Activated CD4-positive, alpha-beta T cell treated with anti-CD3 and anti-CD28 coated beads, Interleukin-2, amount 10 ng/mL, durations not matched to agents 7 days and 5 days (primary cell): Measurements from ENCODE around the gene GTF3C1. TPM values are rescaled to one million over a fixed set of nuclear protein-coding genes. Genes with fewer than 3 reads are reported as not detected.

ENCODE experiments used
- CTCF ChIA-PET: fragments of 350-600 bp; sonication (Branson Sonifier 250); formaldehyde crosslinking; loops from one replicate; lab custom pipeline; 2021; ENCODE audit warnings: antibody characterized with exemption; lab: Charles Lee
- POLR2A ChIA-PET: fragments of 350-600 bp; sonication (Branson Sonifier 250); formaldehyde crosslinking; loops from one replicate; lab custom pipeline; 2021; ENCODE audit warnings: antibody characterized with exemption; lab: Charles Lee
- DNase-seq: peaks from one replicate; pipeline ENCODE4 v3.0.0-alpha.2; 2020
- H3K27ac Mint-ChIP-seq: one replicate; pipeline ENCODE4 v1.8.0; 2021; ENCODE audit warnings: mild to moderate bottlenecking, moderate library complexity, mixed read lengths
- H3K27me3 Mint-ChIP-seq: one replicate; pipeline ENCODE4 v1.8.0; 2021; ENCODE audit warnings: mixed read lengths
- H3K36me3 Mint-ChIP-seq: one replicate; pipeline ENCODE4 v1.8.0; 2021; ENCODE audit warnings: low read depth, mixed read lengths
- H3K4me1 Mint-ChIP-seq: one replicate; pipeline ENCODE4 v1.8.0; 2021; ENCODE audit warnings: mixed read lengths
- H3K4me3 Mint-ChIP-seq: one replicate; pipeline ENCODE4 v1.8.0; 2021; ENCODE audit warnings: mild to moderate bottlenecking, moderate library complexity, mixed read lengths
- H3K9me3 Mint-ChIP-seq: one replicate; pipeline ENCODE4 v1.8.0; 2021; ENCODE audit warnings: mixed read lengths
- total RNA-seq, 2 experiments: library from RNA; stranded (reverse); gene quantifications; one replicate each; pipeline ENCODE4 v1.2.3, GENCODE V29; 2021

GTF3C1 gene
- total RNA-seq, 2 experiments from 2014 or later: 51.9 to 52.9 TPM

DNA sequence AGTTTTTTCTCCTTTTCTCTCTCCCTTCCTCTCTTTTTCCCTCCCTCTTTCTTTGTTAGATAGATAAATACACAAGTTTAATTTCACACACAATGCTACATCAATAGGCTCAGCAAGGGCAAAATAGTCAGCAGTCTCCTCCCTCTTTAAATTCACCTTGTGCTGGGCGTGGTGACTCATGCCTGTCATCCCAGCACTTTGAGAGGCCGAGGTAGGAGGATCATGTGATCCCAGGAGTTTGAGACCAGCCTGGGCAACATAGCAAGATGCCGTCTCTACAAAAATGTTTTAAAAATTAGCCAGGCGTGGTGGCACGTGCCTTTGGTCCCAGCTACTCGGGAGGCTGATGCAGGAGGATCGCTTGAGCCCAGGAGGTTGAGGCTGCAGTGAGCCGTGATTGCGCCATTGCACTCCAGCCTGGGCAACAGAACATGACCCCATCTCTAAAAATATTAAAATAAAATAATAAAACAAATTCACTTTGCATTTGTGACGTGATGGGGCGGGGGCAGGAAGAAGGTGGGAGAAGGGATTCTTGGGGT lies 120.3 kb downstream of the GTF3C1 start:
- H3K4me1 Mint-ChIP-seq: peaks cover 68% of the 10 kb centered on the region
- CTCF ChIA-PET: no interaction called here
- H3K4me3 Mint-ChIP-seq: no peak overlapping the region
- peaks cover 73% of the 10 kb centered on the region for H3K36me3 Mint-ChIP-seq
- POLR2A ChIA-PET: no interaction called here
- H3K27ac Mint-ChIP-seq: no peak overlapping the region
- no peaks in the 10 kb centered on the region for H3K27me3 Mint-ChIP-seq
- no peak for DNase-seq
- H3K9me3 Mint-ChIP-seq: no peaks in the 10 kb centered on the region

DNA sequence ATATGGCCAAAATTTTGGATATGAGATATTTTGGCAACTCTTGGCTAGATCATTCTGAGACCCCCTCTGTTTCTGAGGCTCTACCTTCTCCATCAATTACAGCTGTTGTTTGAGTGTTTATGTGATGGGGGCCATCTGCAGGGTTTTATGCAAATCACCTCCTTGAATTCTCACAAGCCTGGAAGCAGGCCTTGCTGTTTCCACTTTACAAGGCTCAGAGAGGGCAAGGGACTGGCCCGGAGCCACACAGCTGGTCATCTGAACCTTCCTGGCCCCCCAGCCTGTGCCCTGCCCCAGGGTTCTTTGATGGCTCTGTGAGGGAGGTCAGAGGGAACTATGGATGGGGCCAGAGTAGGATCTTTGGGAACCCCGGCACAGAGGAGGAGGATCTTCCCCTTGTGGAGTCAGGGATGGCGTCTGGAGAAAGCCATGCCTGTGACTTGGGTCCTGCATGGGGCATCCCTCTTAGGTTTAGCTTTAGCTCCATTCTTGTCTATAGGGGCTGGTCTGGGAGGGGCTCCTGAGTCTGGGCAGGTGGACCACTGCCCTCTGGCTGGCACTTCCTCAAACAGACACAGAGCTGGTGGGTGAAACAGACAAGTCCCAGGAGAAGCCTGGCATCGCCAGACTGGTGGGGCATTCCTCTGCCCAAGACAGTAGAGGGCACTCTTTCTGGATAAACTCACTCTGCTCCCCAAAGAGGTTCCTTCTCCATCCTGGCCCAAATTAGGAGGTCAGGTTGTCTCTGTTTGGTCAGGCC lies 121.5 kb downstream of the GTF3C1 start:
- peaks cover 77% of the 10 kb centered on the region for H3K4me1 Mint-ChIP-seq
- CTCF ChIA-PET: interaction anchor here (1.1 to 1.3 kb wide), 2 partner anchors 10 to 20 kb away, joined by 3 read pairs; no protein-coding TSS in a partner anchor
- no peak for DNase-seq
- H3K27ac Mint-ChIP-seq: peak overlapping the region; percentile 41
- peaks cover 74% of the 10 kb centered on the region for H3K36me3 Mint-ChIP-seq
- POLR2A ChIA-PET: no interaction called here
- peaks cover 4% of the 10 kb centered on the region for H3K9me3 Mint-ChIP-seq
- no peaks in the 10 kb centered on the region for H3K27me3 Mint-ChIP-seq
- H3K4me3 Mint-ChIP-seq: no peak overlapping the region

DNA sequence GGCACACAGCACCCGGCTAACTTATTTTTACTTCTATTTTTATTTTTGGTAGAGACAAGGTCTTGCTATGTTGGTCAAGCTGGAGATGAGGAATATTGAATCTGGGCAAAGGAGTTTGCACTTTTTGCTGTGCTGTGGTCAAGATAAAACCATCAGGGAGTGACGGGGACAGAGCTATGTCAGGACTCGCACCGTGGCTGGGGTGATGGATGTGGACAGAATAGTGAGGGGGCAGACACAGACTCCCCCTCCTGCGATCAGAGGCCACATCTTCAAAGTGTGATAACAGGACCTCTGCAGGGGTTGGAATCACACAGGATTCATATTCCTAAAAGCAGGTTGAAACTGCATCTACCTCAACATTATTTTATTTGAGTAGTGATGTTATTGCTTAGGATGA lies 122.2 kb downstream of the GTF3C1 start:
- H3K9me3 Mint-ChIP-seq: peaks cover 7% of the 10 kb centered on the region
- no peaks in the 10 kb centered on the region for H3K27me3 Mint-ChIP-seq
- H3K4me1 Mint-ChIP-seq: peaks cover 72% of the 10 kb centered on the region
- CTCF ChIA-PET: interaction anchor here (1.1 to 1.5 kb wide), 5 partner anchors 9 to 59 kb away, joined by 3 to 4 read pairs (median 3); no protein-coding TSS in a partner anchor
- peaks cover 74% of the 10 kb centered on the region for H3K36me3 Mint-ChIP-seq
- H3K4me3 Mint-ChIP-seq: no peak overlapping the region
- no peak overlapping the region for H3K27ac Mint-ChIP-seq
- no peak for DNase-seq
- POLR2A ChIA-PET: interaction anchor here (0.5 to 1.2 kb wide), 2 partner anchors 17 to 20 kb away, joined by 6 to 8 read pairs; no protein-coding TSS in a partner anchor

DNA sequence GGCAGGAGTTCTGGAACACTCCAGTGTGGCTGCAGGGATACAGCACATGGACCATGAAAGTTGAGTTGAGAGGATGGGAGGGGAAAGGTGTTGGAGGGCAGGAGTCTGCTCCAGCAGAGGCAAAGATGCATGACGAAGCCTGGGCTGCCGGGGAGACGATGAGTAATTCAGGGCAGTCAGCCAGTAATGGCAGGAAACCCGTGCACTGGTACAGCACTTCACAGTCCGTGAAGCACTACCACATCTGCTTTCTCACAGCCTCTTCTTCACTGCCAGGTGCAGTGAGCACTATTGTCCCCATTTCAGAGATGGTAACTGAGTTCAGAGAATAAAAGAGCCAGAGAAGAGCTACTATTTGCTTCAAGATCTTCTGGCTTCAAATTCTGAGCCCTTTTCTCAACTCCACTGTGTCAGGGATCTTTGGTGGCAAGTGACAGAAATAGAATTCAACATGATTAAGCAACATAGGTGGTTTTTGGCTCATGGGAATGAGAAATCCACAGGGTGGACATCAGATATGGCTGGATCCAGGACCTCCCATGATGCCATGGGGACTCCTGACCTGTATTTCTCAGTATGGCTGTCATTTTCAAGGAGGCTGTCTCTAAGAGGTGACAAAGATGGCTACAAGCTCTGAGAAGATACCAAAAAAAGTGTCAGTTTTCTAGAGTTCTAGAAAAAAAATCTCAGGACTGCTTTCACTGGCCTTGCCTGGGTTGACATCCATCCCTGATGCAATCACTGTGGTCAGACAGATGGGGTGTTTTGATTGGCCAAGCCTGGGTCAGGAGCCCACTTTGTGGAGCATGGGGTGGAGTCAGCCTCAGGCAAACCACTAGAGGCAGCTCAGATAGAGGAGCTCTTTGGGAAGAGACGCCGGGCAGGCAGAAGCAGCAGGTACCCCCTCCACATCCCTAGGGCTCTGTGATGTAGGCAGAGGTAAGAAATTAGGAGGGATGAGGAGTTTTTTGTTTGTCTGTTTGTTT lies 123.0 kb downstream of the GTF3C1 start:
- H3K4me1 Mint-ChIP-seq: peaks cover 69% of the 10 kb centered on the region

DNA sequence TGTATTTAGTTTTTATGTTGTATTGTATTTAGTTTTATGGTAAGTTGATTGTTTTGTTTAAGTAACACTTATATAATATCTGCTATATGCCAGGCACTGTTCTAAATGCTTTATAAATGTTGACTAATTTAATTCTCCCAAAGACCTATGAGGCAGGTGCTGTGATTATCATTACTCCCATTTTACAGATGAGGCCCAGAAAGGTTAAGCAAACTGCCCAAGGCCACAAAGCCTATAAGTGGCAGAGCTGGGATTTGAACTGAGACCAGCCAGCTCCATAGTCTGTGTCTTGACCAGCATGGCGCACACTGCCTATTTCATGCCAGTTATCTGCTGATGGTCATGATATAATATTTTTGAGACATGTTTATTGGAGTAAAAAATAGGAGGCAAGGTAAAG lies 123.8 kb downstream of the GTF3C1 start:
- peaks cover 18% of the 10 kb centered on the region for H3K9me3 Mint-ChIP-seq
- peaks cover 76% of the 10 kb centered on the region for H3K36me3 Mint-ChIP-seq
- H3K27ac Mint-ChIP-seq: peak overlapping the region; percentile 81
- POLR2A ChIA-PET: interaction anchor here (0.6 kb wide), 1 partner anchor 195 kb away, joined by 3 read pairs; no protein-coding TSS in a partner anchor
- DNase-seq: no peak
- H3K27me3 Mint-ChIP-seq: no peaks in the 10 kb centered on the region
- no peak overlapping the region for H3K4me3 Mint-ChIP-seq
- peaks cover 64% of the 10 kb centered on the region for H3K4me1 Mint-ChIP-seq
- CTCF ChIA-PET: interaction anchor here (1.5 kb wide), 1 partner anchor 25 kb away, joined by 4 read pairs; no protein-coding TSS in a partner anchor

More for the DNA sequence above, 123.0 kb downstream of the GTF3C1 start:
- DNase-seq: peak; percentile 69
- POLR2A ChIA-PET: interaction anchor here (0.5 to 1.2 kb wide), 3 partner anchors 16 to 196 kb away, joined by 3 to 8 read pairs (median 6); no protein-coding TSS in a partner anchor
- peak overlapping the region; percentile 81 for H3K27ac Mint-ChIP-seq
- peaks cover 77% of the 10 kb centered on the region for H3K36me3 Mint-ChIP-seq
- H3K9me3 Mint-ChIP-seq: peaks cover 15% of the 10 kb centered on the region
- CTCF ChIA-PET: interaction anchor here (1.1 to 1.5 kb wide), 4 partner anchors 10 to 58 kb away, joined by 3 to 4 read pairs (median 3); no protein-coding TSS in a partner anchor
- peak overlapping the region; percentile 8 for H3K4me3 Mint-ChIP-seq
- H3K27me3 Mint-ChIP-seq: no peaks in the 10 kb centered on the region

DNA sequence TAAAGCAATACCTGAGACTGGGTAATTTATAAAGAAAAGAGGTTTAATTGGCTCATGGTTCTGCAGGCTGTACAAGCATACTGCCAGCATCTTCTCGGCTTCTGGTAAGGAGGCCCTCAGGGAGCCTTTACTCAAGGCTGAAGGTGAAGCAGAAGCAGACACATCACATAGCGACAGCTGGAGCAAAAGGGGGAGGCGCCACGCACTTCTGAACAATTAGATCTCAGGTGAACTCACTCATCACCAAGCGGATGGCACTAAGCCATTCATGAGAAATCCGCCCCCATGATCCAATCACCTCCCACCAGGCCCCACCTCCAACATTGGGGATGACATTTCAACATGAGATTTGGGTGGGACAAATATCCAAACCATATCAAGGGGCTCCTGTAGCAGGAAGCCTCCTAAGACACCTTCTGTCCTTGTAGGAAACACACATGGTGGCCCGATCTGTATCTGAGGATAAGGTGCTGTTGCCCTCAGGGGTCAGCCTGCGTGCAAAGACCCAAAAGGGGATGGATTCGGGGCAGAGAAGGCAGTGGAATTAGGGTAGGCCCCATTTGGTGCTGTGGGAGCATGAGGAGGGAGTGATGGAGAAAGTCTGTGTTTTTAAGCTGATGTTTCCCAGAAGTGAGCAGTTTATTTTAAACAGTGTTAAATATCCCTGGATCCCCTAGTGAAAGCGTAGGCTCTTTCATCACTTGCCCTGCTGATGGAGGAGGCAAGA lies 124.8 kb downstream of the GTF3C1 start:
- Mint-ChIP-seq H3K9me3 (peaks cover 25% of the 10 kb centered on the region), H3K4me3 (no peak overlapping the region), H3K36me3 (peaks cover 81% of the 10 kb centered on the region), H3K27me3 (no peaks in the 10 kb centered on the region), H3K27ac (no peak overlapping the region), H3K4me1 (peaks cover 58% of the 10 kb centered on the region)
- CTCF ChIA-PET: no interaction called here
- DNase-seq: no peak
- POLR2A ChIA-PET: no interaction called here

DNA sequence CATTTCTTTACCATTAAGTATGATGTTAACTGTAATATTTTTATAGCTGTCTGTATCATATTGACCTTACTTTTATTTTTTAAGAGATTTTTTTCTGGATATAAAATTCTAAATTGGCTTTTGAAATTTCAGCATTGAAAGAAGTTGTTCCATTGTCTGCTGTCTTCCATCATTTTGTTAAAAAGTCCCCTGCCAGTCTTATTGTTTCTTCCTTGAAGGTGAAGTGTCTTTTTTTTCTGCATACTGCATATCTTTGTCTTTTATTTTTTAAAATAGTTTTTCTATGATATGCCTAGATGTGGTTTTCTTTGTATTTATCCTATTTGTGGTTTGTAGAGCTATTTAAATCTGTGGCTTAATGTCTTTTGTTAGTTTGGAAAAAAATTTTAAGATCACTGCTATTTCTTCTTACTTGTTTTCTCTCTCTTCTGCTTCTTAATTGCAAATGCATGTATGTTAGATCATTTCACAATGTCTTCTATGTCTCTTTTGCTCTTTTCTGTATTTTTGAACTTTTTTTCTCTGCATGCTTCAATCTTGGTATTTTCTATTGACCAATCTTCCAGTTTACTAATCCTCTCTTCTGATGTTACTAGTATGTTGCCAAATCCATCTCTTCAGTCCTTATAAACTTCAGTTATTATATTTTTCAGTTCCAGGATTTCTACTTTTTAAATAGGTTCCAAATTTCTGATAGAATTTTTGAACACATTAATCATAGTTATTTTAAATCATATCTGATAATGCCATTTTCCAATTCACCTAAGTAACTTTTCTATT lies 127.6 kb downstream of the GTF3C1 start:
- Mint-ChIP-seq H3K36me3 (peaks cover 86% of the 10 kb centered on the region), H3K27me3 (no peaks in the 10 kb centered on the region), H3K27ac (peak overlapping the region; percentile 13), H3K4me3 (no peak overlapping the region), H3K4me1 (peaks cover 40% of the 10 kb centered on the region), H3K9me3 (peaks cover 29% of the 10 kb centered on the region)
- POLR2A ChIA-PET: no interaction called here
- no peak for DNase-seq
- CTCF ChIA-PET: interaction anchor here (0.9 to 2.3 kb wide), 4 partner anchors 11 to 18 kb away, joined by 3 to 6 read pairs (median 4); no protein-coding TSS in a partner anchor

DNA sequence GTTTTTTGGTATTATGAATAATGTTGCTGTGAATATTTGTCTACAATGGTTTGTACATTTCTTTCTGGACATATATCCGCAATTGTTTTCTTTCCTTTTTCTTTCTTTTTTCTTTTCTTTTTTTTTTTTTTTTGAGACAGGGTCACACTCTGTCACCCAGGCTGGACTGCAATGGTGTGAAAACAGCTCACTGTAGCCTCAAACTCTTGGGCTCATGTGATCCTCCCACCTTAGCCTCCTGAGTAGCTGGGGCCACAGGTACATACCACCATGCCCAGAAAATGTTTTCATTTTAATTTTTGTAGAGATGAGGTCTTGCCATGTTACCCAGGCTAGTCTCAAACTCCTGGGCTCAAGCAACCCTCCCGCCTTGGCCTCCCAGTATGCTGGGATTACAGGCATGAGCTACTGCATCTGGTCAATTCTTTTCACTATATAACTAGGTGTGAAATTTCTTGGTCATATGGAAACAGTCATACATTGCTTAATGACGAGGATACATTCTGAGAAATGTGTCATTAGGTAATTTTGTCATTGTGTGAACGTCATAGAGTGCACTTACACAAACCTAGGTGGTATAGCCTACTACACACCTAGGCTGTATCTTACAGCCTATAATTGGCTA lies 132.6 kb downstream of the GTF3C1 start:
- Mint-ChIP-seq H3K4me3 (no peak overlapping the region), H3K36me3 (peaks cover 83% of the 10 kb centered on the region), H3K27ac (no peak overlapping the region), H3K27me3 (no peaks in the 10 kb centered on the region), H3K9me3 (peaks cover 34% of the 10 kb centered on the region), H3K4me1 (peaks cover 29% of the 10 kb centered on the region)
- no peak for DNase-seq
- CTCF ChIA-PET: interaction anchor here (1.2 kb wide), 1 partner anchor 15 kb away, joined by 4 read pairs; the partner anchor contains the start of gene IL21R
- POLR2A ChIA-PET: no interaction called here

DNA sequence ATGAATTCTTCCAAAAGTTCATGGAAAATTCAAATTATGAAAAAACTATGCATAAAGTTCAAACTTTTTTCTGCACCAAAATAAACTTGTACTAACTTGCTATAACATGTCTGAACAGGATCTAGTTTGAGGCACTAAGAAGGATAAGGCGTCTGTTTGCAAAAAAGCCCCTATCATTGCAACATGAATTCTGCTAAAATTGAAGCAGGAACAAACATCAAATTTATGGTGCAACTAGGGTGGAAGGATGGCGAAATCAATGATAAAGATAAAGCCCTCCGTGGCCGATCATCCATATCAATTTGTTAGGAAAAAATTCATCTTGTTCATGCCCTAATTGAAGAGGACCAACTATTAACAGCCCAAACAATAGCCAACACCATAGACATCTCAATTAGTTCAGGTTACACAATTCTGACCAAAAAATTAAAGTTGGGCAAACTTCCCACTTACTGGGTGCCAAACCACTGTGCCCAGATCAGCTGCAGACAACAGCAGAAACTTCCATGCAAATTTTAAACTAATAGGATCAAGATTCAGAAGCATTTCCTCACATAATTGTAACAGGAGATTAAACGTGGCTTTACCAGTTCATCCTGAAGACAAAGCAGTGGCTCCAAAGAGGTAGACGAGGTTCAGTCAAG lies 134.8 kb downstream of the GTF3C1 start:
- no peak overlapping the region for H3K27ac Mint-ChIP-seq
- POLR2A ChIA-PET: no interaction called here
- H3K4me3 Mint-ChIP-seq: no peak overlapping the region
- H3K27me3 Mint-ChIP-seq: no peaks in the 10 kb centered on the region
- no peak for DNase-seq
- H3K36me3 Mint-ChIP-seq: peaks cover 84% of the 10 kb centered on the region
- CTCF ChIA-PET: interaction anchor here (1.1 kb wide), 1 partner anchor 9 kb away, joined by 3 read pairs; no protein-coding TSS in a partner anchor
- peaks cover 26% of the 10 kb centered on the region for H3K9me3 Mint-ChIP-seq
- peaks cover 47% of the 10 kb centered on the region for H3K4me1 Mint-ChIP-seq

DNA sequence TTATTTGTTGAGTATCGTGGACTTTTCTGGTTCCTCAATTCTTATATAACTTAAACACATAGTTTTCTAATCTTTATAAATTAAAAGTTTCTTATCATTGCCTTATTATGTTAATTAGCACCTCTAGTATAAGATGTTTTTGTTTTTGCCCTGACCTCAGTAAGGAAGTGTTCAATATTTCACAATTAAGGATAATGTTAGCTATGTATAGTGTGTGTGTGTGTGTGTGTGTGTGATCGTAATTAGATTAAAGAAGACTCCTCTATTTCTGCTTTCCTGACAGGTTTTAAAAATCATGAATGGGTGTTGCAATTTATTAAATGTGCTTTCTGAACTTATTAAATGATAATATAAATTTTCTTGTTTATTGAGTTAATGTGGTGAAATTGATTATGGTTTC lies 135.8 kb downstream of the GTF3C1 start:
- no peak for DNase-seq
- Mint-ChIP-seq H3K9me3 (peaks cover 24% of the 10 kb centered on the region), H3K27ac (no peak overlapping the region), H3K4me1 (peaks cover 55% of the 10 kb centered on the region), H3K27me3 (no peaks in the 10 kb centered on the region), H3K36me3 (peaks cover 86% of the 10 kb centered on the region), H3K4me3 (no peak overlapping the region)
- ChIA-PET POLR2A (no interaction called here), CTCF (no interaction called here)
